Lower lobe of right lung (tissue), 2 donors: ENCODE results near the gene SLA2. TPM values are rescaled to one million over a fixed set of nuclear protein-coding genes. Genes with fewer than 3 reads are reported as not detected.
"Not testable (repeated sequence)": the region's sequence is repeated elsewhere in the genome, so short reads cannot be mapped to it uniquely, and the experiment has no call there.

ENCODE experiments used
- ATAC-seq, 2 donors: fragments of 200-7000 bp; cut with Tn5 transposase; one replicate each; pipeline ENCODE4 v1.9.1; 2020 to 2022; ENCODE audit warnings: mild to moderate bottlenecking in 2 of 2, moderate library complexity in 2 of 2
- DNase-seq: peaks from one replicate; pipeline ENCODE4 v3.0.0-alpha.2; 2020
- H3K27ac ChIP-seq: fragments of 200-600 bp; one replicate; pipeline ENCODE4 v1.8.0; 2022
- H3K27me3 ChIP-seq: fragments of 200-600 bp; one replicate; pipeline ENCODE4 v1.8.0; 2022; ENCODE audit warnings: low read depth
- H3K36me3 ChIP-seq: fragments of 200-600 bp; one replicate; pipeline ENCODE4 v1.8.0; 2022; ENCODE audit warnings: mild to moderate bottlenecking
- H3K4me1 ChIP-seq: fragments of 200-600 bp; one replicate; pipeline ENCODE4 v1.8.0; 2022
- H3K4me3 ChIP-seq: fragments of 200-600 bp; one replicate; pipeline ENCODE4 v1.8.0; 2022; ENCODE audit warnings: mild to moderate bottlenecking
- H3K9me3 ChIP-seq: fragments of 200-600 bp; one replicate; pipeline ENCODE4 v1.8.0; 2022
- intact Hi-C: fragments of 100-400 bp; cut with DNase I; formaldehyde crosslinking; loops from one replicate; pipeline ENCODE4 v1.11.0; 2022
- total RNA-seq: library from RNA; stranded (reverse); fragmentation: NEBNext Ultra II Directional; extraction: Animal tissue kit (Norgen Biotek cat#: 25700); gene quantifications from one replicate; pipeline ENCODE4 v1.2.1, GENCODE V29; 2021
- TF ChIP-seq, protein P1 (sequence below): fragments of 200-600 bp; IDR thresholded peaks from one replicate; pipeline ENCODE4 v1.8.0; 2022; ENCODE audit warnings: antibody characterized with exemption, mild to moderate bottlenecking
- donor health status: DM: no; HTN: yes; CAD: no; lungs with severe emphysema.

Gene SLA2
- total RNA-seq, 1 donor from 2014 or later: 1.4 TPM

DNA sequence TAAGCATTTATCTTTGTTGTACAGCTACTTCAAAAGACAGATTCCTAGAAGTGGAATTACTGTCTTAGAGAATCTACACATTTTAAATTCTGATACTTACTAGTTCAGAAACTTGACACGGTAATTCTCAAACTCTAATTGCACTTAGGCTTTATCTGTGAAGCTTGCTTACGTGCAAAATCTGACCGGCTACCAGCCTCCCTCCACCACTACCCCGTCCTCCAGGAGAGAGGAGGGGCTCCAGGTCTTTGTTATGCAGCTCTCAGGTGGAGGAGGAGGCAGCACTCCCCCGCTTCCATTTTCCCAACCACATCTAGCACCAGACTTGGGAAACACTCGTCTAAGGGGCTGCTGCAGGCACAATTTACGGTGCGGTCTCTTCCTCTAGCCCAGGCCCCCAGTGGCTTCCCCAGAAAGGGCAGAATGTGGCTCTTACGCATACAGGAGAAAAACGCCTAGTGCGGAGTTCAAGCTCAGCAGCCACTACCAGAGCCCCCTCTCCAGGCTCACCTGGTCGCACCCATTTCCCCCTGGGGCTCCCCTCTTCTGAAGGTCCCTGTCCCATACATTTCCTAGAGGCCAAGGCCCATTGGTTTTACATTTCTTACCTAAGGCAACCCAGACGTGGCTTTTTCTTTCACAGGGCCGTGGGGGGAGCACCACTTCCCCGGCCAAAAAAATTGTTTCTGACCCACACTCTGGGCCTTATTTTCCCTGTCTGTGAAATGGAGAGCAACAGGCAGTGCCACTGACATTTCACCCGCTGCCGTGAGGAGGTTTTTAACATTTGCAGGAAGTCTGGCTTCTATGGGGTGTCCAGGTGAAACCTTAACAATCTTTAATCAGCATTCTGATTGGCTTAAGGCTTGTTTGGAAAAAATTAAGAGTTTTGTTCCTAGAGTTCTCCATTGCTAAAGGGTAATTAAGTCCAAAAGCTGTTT is 74.2 kb downstream of the SLA2 start:
- peaks cover 29% of the 10 kb centered on the region for H3K4me1 ChIP-seq
- H3K27ac ChIP-seq: peak overlapping the region; percentile 93
- H3K36me3 ChIP-seq: no peaks in the 10 kb centered on the region
- ATAC-seq (no peak), DNase-seq (no peak)
- H3K27me3 ChIP-seq: no peaks in the 10 kb centered on the region
- no peak overlapping the region for H3K4me3 ChIP-seq
- TF ChIP-seq, protein P1, sequence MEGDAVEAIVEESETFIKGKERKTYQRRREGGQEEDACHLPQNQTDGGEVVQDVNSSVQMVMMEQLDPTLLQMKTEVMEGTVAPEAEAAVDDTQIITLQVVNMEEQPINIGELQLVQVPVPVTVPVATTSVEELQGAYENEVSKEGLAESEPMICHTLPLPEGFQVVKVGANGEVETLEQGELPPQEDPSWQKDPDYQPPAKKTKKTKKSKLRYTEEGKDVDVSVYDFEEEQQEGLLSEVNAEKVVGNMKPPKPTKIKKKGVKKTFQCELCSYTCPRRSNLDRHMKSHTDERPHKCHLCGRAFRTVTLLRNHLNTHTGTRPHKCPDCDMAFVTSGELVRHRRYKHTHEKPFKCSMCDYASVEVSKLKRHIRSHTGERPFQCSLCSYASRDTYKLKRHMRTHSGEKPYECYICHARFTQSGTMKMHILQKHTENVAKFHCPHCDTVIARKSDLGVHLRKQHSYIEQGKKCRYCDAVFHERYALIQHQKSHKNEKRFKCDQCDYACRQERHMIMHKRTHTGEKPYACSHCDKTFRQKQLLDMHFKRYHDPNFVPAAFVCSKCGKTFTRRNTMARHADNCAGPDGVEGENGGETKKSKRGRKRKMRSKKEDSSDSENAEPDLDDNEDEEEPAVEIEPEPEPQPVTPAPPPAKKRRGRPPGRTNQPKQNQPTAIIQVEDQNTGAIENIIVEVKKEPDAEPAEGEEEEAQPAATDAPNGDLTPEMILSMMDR: no peak
- no peaks in the 10 kb centered on the region for H3K9me3 ChIP-seq
- intact Hi-C loops: no loop called here

DNA sequence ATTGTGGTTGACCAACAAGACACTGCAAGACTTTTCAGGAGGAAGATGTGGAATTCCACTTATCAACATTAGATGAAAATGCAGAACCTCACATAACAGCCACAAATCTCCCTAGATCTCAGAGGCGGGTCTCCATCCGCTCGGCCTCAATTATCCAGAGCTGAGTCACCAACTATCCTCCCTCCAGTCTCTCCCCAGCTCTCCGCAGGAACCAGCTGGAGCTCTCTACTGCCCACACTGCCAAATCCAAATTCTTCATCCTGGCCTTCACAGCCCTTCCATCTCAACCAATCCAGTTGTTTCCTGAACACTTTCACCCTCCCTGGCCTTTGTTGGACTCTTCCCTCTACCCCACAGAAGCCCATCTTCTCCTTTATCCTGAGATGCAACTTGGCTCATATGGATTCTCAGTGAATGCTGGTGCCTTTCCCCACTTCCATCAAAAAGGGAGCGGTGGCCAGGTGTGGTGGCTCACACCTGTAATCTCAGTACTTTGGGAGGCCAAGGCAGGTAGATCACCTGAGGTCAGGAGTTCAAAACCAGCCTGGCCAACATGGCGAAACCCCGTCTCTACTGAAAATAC is 76.1 kb downstream of the SLA2 start:
- Histone ChIP-seq H3K36me3 (no peaks in the 10 kb centered on the region), H3K27me3 (no peaks in the 10 kb centered on the region), H3K27ac (no peak overlapping the region), H3K4me1 (peaks cover 10% of the 10 kb centered on the region), H3K9me3 (peaks cover 9% of the 10 kb centered on the region), H3K4me3 (no peak overlapping the region)
- intact Hi-C loops: no loop called here
- TF ChIP-seq, protein P1: no peak
- DNase-seq (no peak), ATAC-seq (no peak)

DNA sequence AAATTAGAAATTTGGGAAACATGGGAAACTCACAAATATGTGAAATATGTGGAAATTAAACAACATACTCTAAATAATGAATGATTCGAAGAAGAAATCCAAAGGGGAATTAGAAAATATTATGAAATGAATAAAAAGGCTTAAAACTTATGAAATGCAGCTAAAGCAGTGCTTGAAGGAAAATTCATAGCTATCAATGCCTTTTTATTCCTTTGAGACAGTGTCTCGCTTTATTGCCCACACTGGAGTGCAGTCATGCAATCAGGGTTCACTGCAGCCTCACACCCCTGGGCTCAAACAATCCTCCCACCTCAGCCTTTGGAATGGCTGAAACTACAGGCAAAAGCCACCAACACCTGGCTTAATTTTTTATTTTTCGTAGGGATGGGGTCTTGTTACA is 80.5 kb downstream of the SLA2 start:
- ATAC-seq (no peak), DNase-seq (no peak)
- H3K36me3 ChIP-seq: no peaks in the 10 kb centered on the region
- no peak overlapping the region for H3K27ac ChIP-seq
- intact Hi-C loops: no loop called here
- no peaks in the 10 kb centered on the region for H3K4me1 ChIP-seq
- no peaks in the 10 kb centered on the region for H3K27me3 ChIP-seq
- no peak overlapping the region for H3K4me3 ChIP-seq
- TF ChIP-seq, protein P1: no peak
- H3K9me3 ChIP-seq: peaks cover 9% of the 10 kb centered on the region

DNA sequence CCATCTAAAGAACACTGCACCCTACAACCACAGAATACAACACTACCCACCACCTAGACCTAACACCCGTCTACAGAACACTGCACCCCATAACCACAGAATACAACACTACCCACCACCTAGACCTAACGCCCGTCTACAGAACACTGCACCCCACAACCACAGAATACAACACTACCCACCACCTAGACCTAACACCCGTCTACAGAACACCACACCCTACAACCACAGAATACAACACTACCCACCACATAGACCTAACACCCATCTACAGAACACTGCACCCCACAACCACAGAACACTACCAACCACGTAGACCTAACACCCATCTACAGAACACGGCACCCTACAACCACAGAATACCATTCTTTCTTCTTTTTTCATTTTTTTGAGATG is 81.3 kb downstream of the SLA2 start:
- H3K9me3 ChIP-seq, intact Hi-C loops, DNase-seq, ATAC-seq, H3K4me3 ChIP-seq, H3K27me3 ChIP-seq, H3K36me3 ChIP-seq, H3K4me1 ChIP-seq, H3K27ac ChIP-seq: not testable (repeated sequence)

DNA sequence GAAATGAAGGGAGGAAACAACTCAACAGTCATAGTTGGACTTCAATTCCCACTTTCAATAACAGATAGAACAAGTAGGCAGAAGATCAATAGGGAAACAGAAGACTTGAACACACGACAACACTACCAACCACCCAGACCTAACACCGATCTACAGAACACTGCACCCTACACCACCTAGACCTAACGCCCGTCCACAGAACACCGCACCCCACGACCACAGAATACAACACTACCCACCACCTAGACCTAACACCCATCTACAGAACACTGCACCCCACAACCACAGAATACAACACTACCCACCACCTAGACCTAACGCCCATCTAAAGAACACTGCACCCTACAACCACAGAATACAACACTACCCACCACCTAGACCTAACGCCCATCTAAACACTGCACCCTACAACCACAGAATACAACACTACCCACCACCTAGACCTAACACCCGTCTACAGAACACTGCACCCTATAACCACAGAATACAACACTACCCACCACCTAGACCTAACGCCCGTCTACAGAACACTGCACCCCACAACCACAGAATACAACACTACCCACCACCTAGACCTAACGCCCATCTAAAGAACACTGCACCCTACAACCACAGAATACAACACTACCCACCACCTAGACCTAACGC is 81.8 kb downstream of the SLA2 start:
- DNase-seq, H3K27me3 ChIP-seq, H3K27ac ChIP-seq, H3K4me3 ChIP-seq, H3K36me3 ChIP-seq, H3K4me1 ChIP-seq, ATAC-seq, intact Hi-C loops, H3K9me3 ChIP-seq: not testable (repeated sequence)

DNA sequence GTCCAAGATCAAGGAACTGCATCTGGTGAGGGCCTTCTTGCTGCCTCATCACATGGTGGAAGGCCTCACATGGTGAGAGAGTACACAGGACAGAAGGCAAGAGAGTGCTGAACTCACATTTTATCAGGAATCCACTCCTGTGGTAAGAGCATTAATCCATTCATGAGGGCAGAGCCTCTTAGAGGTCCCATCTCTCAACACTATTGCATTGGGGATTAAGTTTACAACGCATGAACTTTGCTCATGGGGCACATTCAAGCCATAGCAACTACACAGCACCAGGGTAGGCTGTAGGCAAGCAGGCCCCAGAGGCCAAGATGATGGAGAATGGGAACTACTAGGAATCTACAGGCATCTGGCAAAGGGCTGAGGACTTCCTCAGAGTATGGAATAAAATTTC is 82.6 kb downstream of the SLA2 start:
- ATAC-seq (no peak), DNase-seq (no peak)
- no peaks in the 10 kb centered on the region for H3K36me3 ChIP-seq
- intact Hi-C loops: no loop called here
- no peak overlapping the region for H3K27ac ChIP-seq
- H3K4me1 ChIP-seq: no peaks in the 10 kb centered on the region
- TF ChIP-seq, protein P1: no peak
- no peak overlapping the region for H3K4me3 ChIP-seq
- H3K27me3 ChIP-seq: no peaks in the 10 kb centered on the region
- H3K9me3 ChIP-seq: peaks cover 9% of the 10 kb centered on the region
